HFF-Myc (cell line): ENCODE results near the gene METTL8.

ENCODE experiments used
- DNase-seq: peaks from one replicate; pipeline ENCODE4 v3.0.0-alpha.2; 2011; ENCODE audit warnings: low read depth; ENCODE audit errors: extremely low read depth
- H3K4me3 ChIP-seq: replicated peaks from 2 replicates; pipeline ENCODE4 v1.5.1; 2011; ENCODE audit warnings: low read depth, mild to moderate bottlenecking, control low read depth, low read length
- CTCF ChIP-seq: IDR thresholded peaks from 2 replicates; pipeline ENCODE4 v1.5.1; 2012; ENCODE audit warnings: mild to moderate bottlenecking, low read depth, low read length, control low read depth; ENCODE audit errors: missing control alignments

METTL8 gene

GRCh38 chr2:171401947-171402346, 31.8 kb downstream of the METTL8 start:
- no peak overlapping the region for H3K4me3 ChIP-seq
- DNase-seq, result no peak
- no peak for TF ChIP-seq CTCF

GRCh38 chr2:171400395-171400794, 33.4 kb downstream of the METTL8 start:
- TF ChIP-seq CTCF, result no peak
- no peak for DNase-seq
- no peak overlapping the region for H3K4me3 ChIP-seq

- TF ChIP-seq CTCF, result no peak
- H3K4me3 ChIP-seq, result no peak overlapping the region
- no peak for DNase-seq
Observed at GRCh38 chr2:171399292-171399691, 34.5 kb downstream of the METTL8 start.

GRCh38 chr2:171394164-171394740, 39.5 kb downstream of the METTL8 start:
- TF ChIP-seq CTCF, result no peak
- no peak for DNase-seq
- H3K4me3 ChIP-seq, result no peak overlapping the region

GRCh38 chr2:171393487-171393886, 40.3 kb downstream of the METTL8 start:
- DNase-seq, result no peak

GRCh38 chr2:171391532-171391931, 42.3 kb downstream of the METTL8 start:
- no peak overlapping the region for H3K4me3 ChIP-seq
- TF ChIP-seq CTCF, result no peak
- DNase-seq, result no peak

More at GRCh38 chr2:171393487-171393886, 40.3 kb downstream of the METTL8 start:
- H3K4me3 ChIP-seq, result no peak overlapping the region
- TF ChIP-seq CTCF, result no peak

- H3K4me3 ChIP-seq, result no peak overlapping the region
- no peak for DNase-seq
- no peak for TF ChIP-seq CTCF
Observed at GRCh38 chr2:171390941-171391516, 42.8 kb downstream of the METTL8 start.
